ENCODE measurements around the gene PDS5B.

Gene PDS5B

DNA sequence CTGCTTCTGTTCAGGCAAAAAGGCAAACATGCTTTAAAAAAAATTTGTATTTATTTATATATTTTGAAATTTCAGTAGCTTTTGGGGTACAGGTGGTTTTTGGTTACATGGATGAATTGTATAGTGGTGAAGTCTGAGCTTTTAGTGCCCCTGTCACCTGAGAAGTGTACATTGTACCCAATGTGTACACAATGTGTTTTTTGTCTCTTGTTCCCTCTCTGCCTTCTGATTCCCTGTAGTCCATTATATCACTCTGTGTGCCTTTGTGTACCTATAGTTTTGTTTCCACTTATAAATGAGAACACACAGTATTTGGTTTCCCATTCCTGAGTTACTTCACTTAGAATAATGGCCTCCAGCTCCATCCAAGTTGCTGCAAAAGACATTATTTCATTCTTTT, 77.4 kb downstream of the PDS5B start:
- TF ChIP-seq ZFX (IDR thresholded peaks at IDR 0.05; ENCODE audit: borderline replicate concordance): no peak
- no peak overlapping the region for H3K27ac ChIP-seq

GRCh38 chr13:32666990-32667571, 80.8 kb downstream of the PDS5B start:
- TF ChIP-seq, protein P1, sequence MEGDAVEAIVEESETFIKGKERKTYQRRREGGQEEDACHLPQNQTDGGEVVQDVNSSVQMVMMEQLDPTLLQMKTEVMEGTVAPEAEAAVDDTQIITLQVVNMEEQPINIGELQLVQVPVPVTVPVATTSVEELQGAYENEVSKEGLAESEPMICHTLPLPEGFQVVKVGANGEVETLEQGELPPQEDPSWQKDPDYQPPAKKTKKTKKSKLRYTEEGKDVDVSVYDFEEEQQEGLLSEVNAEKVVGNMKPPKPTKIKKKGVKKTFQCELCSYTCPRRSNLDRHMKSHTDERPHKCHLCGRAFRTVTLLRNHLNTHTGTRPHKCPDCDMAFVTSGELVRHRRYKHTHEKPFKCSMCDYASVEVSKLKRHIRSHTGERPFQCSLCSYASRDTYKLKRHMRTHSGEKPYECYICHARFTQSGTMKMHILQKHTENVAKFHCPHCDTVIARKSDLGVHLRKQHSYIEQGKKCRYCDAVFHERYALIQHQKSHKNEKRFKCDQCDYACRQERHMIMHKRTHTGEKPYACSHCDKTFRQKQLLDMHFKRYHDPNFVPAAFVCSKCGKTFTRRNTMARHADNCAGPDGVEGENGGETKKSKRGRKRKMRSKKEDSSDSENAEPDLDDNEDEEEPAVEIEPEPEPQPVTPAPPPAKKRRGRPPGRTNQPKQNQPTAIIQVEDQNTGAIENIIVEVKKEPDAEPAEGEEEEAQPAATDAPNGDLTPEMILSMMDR (IDR thresholded peaks at IDR 0.05): no peak
- no peak for TF ChIP-seq ZFX (IDR thresholded peaks at IDR 0.05; ENCODE audit: borderline replicate concordance)
- no peak overlapping the region for H3K27ac ChIP-seq

DNA sequence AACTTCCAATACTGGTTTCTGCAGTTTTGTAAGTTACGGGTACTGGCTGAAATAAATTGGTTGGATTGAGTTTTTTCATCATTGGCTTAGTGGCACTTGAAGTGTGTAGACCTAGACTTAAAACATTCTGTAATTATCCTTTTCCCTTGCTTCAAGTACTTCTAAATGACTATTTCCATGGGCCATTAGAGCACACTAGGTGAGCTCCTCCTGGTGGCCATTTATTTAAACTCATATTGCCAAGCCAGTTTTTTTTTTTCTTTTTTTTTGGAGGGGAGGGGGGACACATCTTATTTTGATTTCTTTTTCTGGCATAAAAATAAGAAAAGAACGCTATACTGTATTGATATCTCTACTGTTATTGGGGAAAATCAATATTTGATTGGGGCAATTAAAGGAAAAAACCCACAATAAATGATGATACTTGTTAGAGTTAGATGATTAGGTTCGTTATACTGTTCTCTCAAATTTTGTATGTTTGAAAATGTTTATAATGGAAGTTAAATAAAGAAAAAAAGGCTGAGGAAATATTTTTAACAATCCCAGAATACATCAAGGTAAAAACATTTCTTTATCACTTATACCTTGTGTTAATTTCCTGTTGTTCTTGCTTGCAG, 82.9 kb downstream of the PDS5B start:
- TF ChIP-seq ZFX (IDR thresholded peaks at IDR 0.05; ENCODE audit: borderline replicate concordance): no peak
- TF ChIP-seq, protein P1 (IDR thresholded peaks at IDR 0.05): peak; percentile 92

DNA sequence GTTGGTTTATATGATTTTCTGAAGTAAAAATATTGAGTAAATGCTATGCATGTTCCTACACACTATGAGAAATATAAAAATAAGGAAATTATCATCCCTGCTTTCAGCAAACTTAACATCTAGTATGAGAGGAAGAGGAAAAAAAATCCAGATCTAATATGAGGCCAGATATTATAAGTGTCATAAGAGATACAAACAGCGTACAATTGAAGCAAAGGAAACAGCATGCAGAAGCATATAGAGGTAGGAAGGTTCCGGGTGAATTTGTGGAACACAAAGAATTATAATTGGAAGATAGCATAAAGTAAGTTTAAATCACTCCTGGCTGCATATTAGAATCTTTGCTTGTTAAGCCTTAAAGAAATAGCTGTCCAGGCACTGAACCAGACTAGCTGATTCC, 88.3 kb downstream of the PDS5B start:
- TF ChIP-seq, protein P1 (IDR thresholded peaks at IDR 0.05): no peak
- TF ChIP-seq ZFX (IDR thresholded peaks at IDR 0.05; ENCODE audit: borderline replicate concordance): no peak
- H3K27ac ChIP-seq: no peak overlapping the region

More for the DNA sequence above, 82.9 kb downstream of the PDS5B start:
- no peak overlapping the region for H3K27ac ChIP-seq

DNA sequence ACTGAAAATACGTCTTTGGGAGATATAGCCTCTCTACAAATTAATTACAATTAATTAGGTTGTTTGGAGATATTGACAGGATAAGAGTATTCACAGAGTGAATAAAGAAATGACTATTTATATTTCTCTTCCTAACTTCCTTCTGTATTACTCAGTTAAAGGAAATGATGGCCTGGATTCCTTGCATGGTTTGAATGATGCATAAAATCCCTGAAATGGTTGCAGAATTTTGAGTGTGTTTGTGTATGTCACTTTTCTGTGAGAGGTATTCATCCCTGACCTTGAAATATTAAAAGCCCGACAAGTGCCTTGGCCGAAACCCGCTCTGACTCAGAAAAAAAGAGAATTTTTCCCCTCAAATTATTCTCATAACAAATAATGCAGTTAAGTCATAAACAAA, 90.0 kb downstream of the PDS5B start:
- TF ChIP-seq, protein P1 (IDR thresholded peaks at IDR 0.05): no peak
- no peak for TF ChIP-seq ZFX (IDR thresholded peaks at IDR 0.05; ENCODE audit: borderline replicate concordance)

GRCh38 chr13:32682130-32682529, 95.9 kb downstream of the PDS5B start:
- peak overlapping the region; percentile 54 for H3K27ac ChIP-seq
- TF ChIP-seq, protein P1 (IDR thresholded peaks at IDR 0.05): no peak

More for the DNA sequence above, 90.0 kb downstream of the PDS5B start:
- no peak overlapping the region for H3K27ac ChIP-seq

DNA sequence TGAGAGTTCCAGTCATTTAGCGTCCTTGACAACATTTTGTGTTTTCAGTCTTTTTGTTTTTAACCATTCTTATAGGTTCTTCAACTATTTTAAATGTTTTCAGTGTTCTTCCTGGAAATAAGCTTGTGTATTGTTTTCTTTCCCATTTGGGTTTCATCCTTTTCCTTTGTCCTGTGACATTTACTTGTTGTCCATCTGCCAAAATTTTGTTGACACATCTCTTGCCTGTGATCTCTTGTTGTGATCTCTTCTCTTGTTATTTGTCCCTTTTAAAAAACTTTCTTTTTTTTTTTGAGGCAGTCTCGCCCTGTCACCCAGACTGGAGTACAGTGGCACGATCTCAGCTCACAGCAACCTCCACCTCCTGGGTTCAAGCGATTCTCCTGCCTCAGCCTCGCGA, 96.5 kb downstream of the PDS5B start:
- TF ChIP-seq, protein P1 (IDR thresholded peaks at IDR 0.05): no peak
- no peak for TF ChIP-seq ZFX (IDR thresholded peaks at IDR 0.05; ENCODE audit: borderline replicate concordance)
- peak overlapping the region; percentile 54 for H3K27ac ChIP-seq

Measured in 22Rv1 (cell line).